ENCODE measurements around the gene SLC44A5.

The SLC44A5 gene

GRCh38 chr1:75630998-75631397, 20.1 kb upstream of the SLC44A5 start:
- Histone ChIP-seq H3K4me1 (ENCODE audit: insufficient read depth, low read length) (peaks cover 3% of the 10 kb centered on the region), H2AFZ (ENCODE audit: low read depth, low read length) (no peak overlapping the region), H3K36me3 (ENCODE audit: insufficient read depth, low read length) (no peaks in the 10 kb centered on the region), H3K9me3 (ENCODE audit: insufficient read depth, low read length, severe bottlenecking) (no peaks in the 10 kb centered on the region), H4K20me1 (ENCODE audit: insufficient read depth, low read length) (no peaks in the 10 kb centered on the region), H3K27ac (ENCODE audit: low read length) (no peak overlapping the region), H3K27me3 (ENCODE audit: insufficient read depth, low read length, poor library complexity) (no peaks in the 10 kb centered on the region), H3K4me2 (ENCODE audit: insufficient read depth, low read length) (no peak overlapping the region), H3K79me2 (ENCODE audit: insufficient read depth, low read length) (no peaks in the 10 kb centered on the region), H3K4me3 (ENCODE audit: low read depth in 1 of 2, low read length in 2 of 2) (no peak overlapping the region), H3K9ac (ENCODE audit: low read depth, low read length) (no peak overlapping the region)
- no peak for TF ChIP-seq CTCF (IDR thresholded peaks at IDR 0.05; ENCODE audit: borderline replicate concordance, extremely low read depth, low read length, poor library complexity, severe bottlenecking)
- no peak for TF ChIP-seq EZH2 (IDR thresholded peaks at IDR 0.05; ENCODE audit: borderline replicate concordance, low read depth, low read length, severe bottlenecking)
- DNase-seq: no peak
- ATAC-seq (ENCODE audit: insufficient read depth, low read depth): no peak

GRCh38 chr1:75630004-75630594, 19.2 kb upstream of the SLC44A5 start:
- Histone ChIP-seq H3K27me3 (ENCODE audit: insufficient read depth, low read length, poor library complexity) (no peaks in the 10 kb centered on the region), H3K27ac (ENCODE audit: low read length) (no peak overlapping the region), H3K4me2 (ENCODE audit: insufficient read depth, low read length) (no peak overlapping the region), H3K9ac (ENCODE audit: low read depth, low read length) (no peak overlapping the region), H3K79me2 (ENCODE audit: insufficient read depth, low read length) (no peaks in the 10 kb centered on the region), H4K20me1 (ENCODE audit: insufficient read depth, low read length) (no peaks in the 10 kb centered on the region), H3K9me3 (ENCODE audit: insufficient read depth, low read length, severe bottlenecking) (no peaks in the 10 kb centered on the region), H3K36me3 (ENCODE audit: insufficient read depth, low read length) (no peaks in the 10 kb centered on the region), H3K4me3 (ENCODE audit: low read depth in 1 of 2, low read length in 2 of 2) (no peak overlapping the region), H2AFZ (ENCODE audit: low read depth, low read length) (no peak overlapping the region), H3K4me1 (ENCODE audit: insufficient read depth, low read length) (peaks cover 10% of the 10 kb centered on the region)
- DNase-seq (no peak), ATAC-seq (ENCODE audit: insufficient read depth, low read depth) (no peak)
- no peak for TF ChIP-seq EZH2 (IDR thresholded peaks at IDR 0.05; ENCODE audit: borderline replicate concordance, low read depth, low read length, severe bottlenecking)
- no peak for TF ChIP-seq CTCF (IDR thresholded peaks at IDR 0.05; ENCODE audit: borderline replicate concordance, extremely low read depth, low read length, poor library complexity, severe bottlenecking)

- no peaks in the 10 kb centered on the region for H4K20me1 ChIP-seq (ENCODE audit: insufficient read depth, low read length)
- no peak overlapping the region for H3K4me3 ChIP-seq (ENCODE audit: low read depth in 1 of 2, low read length in 2 of 2)
- TF ChIP-seq CTCF (IDR thresholded peaks at IDR 0.05; ENCODE audit: borderline replicate concordance, extremely low read depth, low read length, poor library complexity, severe bottlenecking): no peak
- TF ChIP-seq EZH2 (IDR thresholded peaks at IDR 0.05; ENCODE audit: borderline replicate concordance, low read depth, low read length, severe bottlenecking): no peak
- no peak overlapping the region for H3K27ac ChIP-seq (ENCODE audit: low read length)
- H3K4me2 ChIP-seq (ENCODE audit: insufficient read depth, low read length): no peak overlapping the region
- no peaks in the 10 kb centered on the region for H3K9me3 ChIP-seq (ENCODE audit: insufficient read depth, low read length, severe bottlenecking)
- peaks cover 10% of the 10 kb centered on the region for H3K4me1 ChIP-seq (ENCODE audit: insufficient read depth, low read length)
- H2AFZ ChIP-seq (ENCODE audit: low read depth, low read length): peak overlapping the region; percentile 23; the same call in 1 of the 2 replicates
- ATAC-seq (ENCODE audit: insufficient read depth, low read depth) (peak; percentile 88), DNase-seq (peak; percentile 14)
- H3K79me2 ChIP-seq (ENCODE audit: insufficient read depth, low read length): no peaks in the 10 kb centered on the region
- H3K27me3 ChIP-seq (ENCODE audit: insufficient read depth, low read length, poor library complexity): no peaks in the 10 kb centered on the region
- no peak overlapping the region for H3K9ac ChIP-seq (ENCODE audit: low read depth, low read length)
- no peaks in the 10 kb centered on the region for H3K36me3 ChIP-seq (ENCODE audit: insufficient read depth, low read length)
Measured at GRCh38 chr1:75625795-75626194, 14.9 kb upstream of the SLC44A5 start.
